Activated T-helper 9 cell treated with anti-CD3 and anti-CD28 coated beads, Interleukin-2, amount 50 U/mL, for 16 hours (primary cell): ENCODE data around the gene HNRNPAB.
"Not testable (repeated sequence)": the region's sequence is repeated elsewhere in the genome, so short reads cannot be mapped to it uniquely, and the experiment has no call there.

ENCODE experiments used
- DNase-seq: peaks from one replicate; pipeline ENCODE4 v3.0.0-alpha.2; 2020; ENCODE audit warnings: low read depth

HNRNPAB gene

DNA sequence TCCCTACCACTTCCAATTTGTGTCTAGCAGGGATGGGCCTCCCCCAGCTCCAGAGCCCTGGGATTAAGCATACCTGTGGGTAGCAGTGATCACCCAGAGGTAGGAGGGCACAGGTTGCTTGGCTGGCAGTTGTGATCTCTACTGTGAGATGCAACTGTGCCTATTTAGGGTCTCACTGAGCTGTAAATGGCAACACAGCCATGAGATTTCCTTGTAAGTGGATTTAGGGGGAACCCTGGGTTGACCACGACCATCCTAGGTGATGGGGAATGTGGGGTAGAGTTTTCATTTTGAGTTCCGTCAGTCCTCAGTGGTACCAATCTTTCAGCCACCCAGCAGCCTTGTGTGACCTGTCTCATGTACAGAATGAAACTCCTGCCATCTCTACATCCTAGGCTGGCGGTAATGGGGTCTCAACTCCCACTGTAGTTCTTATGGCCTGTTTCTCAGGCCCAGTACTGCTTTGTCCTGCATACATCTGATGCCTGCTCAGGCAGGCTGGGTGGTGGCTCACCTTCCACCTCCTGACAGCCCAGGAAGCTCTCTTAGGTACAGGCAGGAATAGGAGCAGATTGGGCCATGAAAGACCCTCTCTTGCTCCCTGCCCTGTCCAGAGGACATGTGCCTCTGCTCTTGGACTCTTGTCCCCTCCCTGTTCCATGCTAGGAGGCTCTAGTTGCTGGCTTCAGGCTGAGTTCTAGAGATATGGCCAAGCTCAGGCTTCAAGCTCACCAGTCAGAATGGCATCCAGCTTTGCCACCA, 8.1 kb downstream of the HNRNPAB start:
- DNase-seq, result no peak

GRCh38 chr5:178213003-178213461, 8.7 kb downstream of the HNRNPAB start:
- DNase-seq, result no peak

DNA sequence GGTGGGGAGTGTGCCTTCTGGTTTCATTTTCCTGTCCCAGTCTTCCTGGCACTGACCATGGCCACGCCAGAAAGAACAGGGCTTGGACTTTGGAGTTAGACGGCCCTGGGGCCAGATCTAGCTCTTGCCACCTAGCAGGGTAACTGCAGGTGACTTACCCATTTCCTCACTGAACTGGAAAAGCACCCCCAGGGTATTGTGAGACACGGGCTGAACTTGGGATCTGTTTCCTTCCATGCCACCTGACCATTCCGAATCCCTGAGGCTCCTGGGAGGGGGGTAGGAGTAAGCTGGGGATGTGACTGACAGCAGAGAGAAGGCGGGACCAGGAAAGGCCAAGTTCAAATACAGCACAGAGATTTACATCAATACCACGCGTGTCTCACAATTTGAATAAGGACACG, 9.4 kb downstream of the HNRNPAB start:
- no peak for DNase-seq

- no peak for DNase-seq
Measured at GRCh38 chr5:178214160-178214803, 9.9 kb downstream of the HNRNPAB start.

DNA sequence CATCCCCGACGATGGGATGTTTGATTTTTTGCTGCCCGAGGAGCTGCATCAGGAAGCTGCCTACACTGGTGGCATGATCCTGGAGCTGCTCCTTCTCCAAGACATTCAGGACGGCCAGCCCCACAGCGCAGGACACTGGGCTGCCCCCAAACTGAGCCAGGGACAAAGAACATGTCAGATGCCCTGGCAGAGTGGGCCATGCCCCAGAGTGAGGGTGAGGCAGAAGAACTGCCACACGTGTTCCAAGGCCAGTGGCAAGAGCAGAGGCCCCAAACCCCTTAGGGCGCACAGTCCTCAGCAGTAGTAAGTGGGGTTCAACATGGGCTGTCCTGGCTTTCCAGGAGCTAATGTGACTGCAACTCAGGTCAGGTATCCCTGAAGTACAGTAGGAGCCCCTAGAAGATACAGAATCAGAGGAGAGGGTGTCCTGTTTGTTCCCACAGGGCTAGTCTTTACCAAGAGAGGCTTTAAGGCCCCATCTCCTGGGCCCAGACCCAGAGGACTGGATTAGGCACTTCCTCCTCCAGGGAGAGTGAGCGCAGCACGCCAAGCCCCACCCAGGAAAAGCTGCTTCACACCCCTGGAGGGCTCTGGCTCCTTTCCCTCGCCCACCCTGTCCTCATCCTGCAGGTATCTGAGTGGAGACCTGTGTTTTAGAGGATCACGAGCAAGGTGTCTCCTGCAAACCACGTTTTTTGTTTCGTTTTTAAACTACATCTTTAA, 11.1 kb downstream of the HNRNPAB start:
- DNase-seq, result no peak

DNA sequence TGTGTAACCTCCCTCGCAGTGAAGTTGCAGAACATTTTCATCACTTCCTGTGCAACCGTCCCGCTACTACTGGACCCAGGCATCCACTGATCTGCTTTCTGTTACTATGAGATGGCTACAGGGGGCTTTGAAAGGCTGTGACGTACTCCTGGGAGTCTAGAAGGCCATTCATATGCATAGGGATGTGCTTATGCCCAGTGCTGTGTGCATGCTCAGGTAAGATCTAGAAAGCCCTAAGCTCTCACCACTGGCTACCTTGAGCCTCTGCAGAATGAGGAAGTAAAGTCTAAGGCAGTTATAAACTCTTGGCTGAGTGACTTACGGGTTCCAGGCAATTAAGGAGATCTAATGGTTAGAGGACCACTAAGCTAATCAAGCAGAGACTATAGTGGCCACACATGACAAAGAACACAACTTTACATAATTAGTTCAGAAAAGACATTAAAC, 11.8 kb downstream of the HNRNPAB start:
- no peak for DNase-seq

- no peak for DNase-seq
Measured at GRCh38 chr5:178216779-178217178, 12.4 kb downstream of the HNRNPAB start.

- no peak for DNase-seq
Measured at GRCh38 chr5:178218237-178218776, 14.0 kb downstream of the HNRNPAB start.

GRCh38 chr5:178218827-178219226, 14.5 kb downstream of the HNRNPAB start:
- no peak for DNase-seq

DNA sequence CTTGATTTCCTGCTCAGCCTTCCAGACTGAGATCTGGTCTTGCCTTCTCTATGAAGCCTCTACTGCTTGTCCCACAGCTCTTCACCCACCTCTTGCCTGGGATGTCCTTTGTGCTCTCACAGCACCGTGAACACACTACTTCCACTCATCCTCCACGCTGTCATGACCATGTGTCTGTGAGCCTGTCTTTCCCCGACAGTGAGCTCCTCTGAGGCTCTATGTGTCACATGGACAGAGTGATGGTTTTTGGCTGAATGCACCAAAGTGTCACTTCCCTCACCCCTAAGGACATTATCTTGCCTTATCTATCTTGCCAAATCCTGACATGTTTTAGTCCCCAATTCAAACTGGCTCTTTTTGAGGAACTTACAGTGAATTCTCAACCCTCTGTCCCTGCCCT, 16.9 kb downstream of the HNRNPAB start:
- DNase-seq, result no peak

GRCh38 chr5:178221853-178222252, 17.5 kb downstream of the HNRNPAB start:
- DNase-seq, result no peak

DNA sequence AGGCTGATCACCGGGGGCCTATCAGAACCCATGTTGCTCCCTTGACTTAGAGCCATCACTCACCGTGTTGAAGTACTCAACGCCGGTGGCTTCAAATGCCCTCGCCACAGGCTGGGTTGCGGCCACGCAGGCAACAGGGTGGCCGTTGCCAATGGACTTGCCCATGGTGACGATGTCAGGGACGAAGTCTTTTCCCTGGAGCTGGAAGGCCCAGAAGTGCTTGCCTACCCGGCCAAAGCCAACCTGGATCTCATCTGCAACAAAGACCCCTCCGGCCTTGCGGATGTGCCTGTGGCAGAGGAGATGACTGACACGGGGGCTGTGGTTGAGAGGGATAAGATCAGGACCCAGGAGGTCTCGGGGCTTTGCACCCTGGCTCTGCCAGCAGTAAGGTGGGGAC, 18.0 kb downstream of the HNRNPAB start:
- no peak for DNase-seq

GRCh38 chr5:178223196-178223773, 19.0 kb downstream of the HNRNPAB start:
- no peak for DNase-seq

GRCh38 chr5:178223828-178224335, 19.5 kb downstream of the HNRNPAB start:
- DNase-seq, result no peak

GRCh38 chr5:178224403-178224802, 20.1 kb downstream of the HNRNPAB start:
- no peak for DNase-seq

- no peak for DNase-seq
Measured at GRCh38 chr5:178225174-178225573, 20.8 kb downstream of the HNRNPAB start.

- DNase-seq, result no peak
Measured at GRCh38 chr5:178227138-178227659, 22.9 kb downstream of the HNRNPAB start.

GRCh38 chr5:178227929-178228328, 23.6 kb downstream of the HNRNPAB start:
- no peak for DNase-seq

- DNase-seq, result no peak
Measured at GRCh38 chr5:178228609-178229008, 24.3 kb downstream of the HNRNPAB start.

DNA sequence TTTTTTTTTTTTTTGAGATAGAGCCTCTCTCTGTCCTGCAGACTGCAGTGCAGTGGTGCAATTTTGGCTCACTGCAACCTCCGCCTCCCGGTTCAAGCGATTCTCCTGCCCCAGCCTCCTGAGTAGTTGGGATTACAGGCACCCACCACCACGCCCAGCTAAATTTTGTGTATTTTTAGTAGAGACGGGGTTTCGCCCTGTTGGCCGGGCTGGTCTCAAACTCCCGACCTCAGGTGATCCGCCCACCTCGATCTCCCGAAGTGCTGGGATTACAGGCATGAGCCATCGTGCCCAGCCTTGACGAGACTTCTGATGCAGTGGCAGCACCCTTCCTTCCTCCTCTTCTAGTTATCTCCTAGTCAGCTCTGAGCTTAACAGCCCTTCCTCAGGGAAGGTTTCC, 24.8 kb downstream of the HNRNPAB start:
- DNase-seq, result not testable (repeated sequence)

- no peak for DNase-seq
Measured at GRCh38 chr5:178229861-178230260, 25.5 kb downstream of the HNRNPAB start.
